Loucy (cell line): Measurements from ENCODE around the gene SEMA3A.

Experiments used
- CTCF ChIP-seq: fragments of 200-600 bp; sonication (generic); conservative IDR thresholded peaks from 2 replicates; pipeline ENCODE4 v1.5.1; 2014; ENCODE audit warnings: mild to moderate bottlenecking, antibody characterized with exemption, low read length
- EZH2phosphoT487 ChIP-seq: fragments of 200-600 bp; IDR thresholded peaks from 2 replicates; pipeline ENCODE4 v1.6.1; 2018; ENCODE audit warnings: antibody characterized with exemption, mild to moderate bottlenecking, moderate library complexity, borderline replicate concordance

GRCh38 chr7:83941300-83941699 lies 253.3 kb downstream of the SEMA3A start:
- TF ChIP-seq CTCF (no peak), EZH2phosphoT487 (no peak)
